Endothelial cell (in vitro differentiated cells): Measurements from ENCODE around the gene FNDC1. TPM values are rescaled to one million over a fixed set of nuclear protein-coding genes. Genes with fewer than 3 reads are reported as not detected.

Experiments used
- DNase-seq: peaks from one replicate; pipeline ENCODE4 v3.0.0; 2021; ENCODE audit warnings: low spot score
- H3K27ac Mint-ChIP-seq: one replicate; pipeline ENCODE4 v1.8.0; 2021; ENCODE audit warnings: mixed read lengths, inconsistent platforms; ENCODE audit not compliant: unreplicated experiment
- H3K27me3 Mint-ChIP-seq: one replicate; pipeline ENCODE4 v1.8.0; 2021; ENCODE audit warnings: mild to moderate bottlenecking, moderate library complexity, mixed read lengths, inconsistent platforms; ENCODE audit not compliant: unreplicated experiment
- H3K36me3 Mint-ChIP-seq: one replicate; pipeline ENCODE4 v1.8.0; 2021; ENCODE audit warnings: mild to moderate bottlenecking, low read depth, mixed read lengths, inconsistent platforms; ENCODE audit not compliant: unreplicated experiment
- H3K4me1 Mint-ChIP-seq: one replicate; pipeline ENCODE4 v1.8.0; 2021; ENCODE audit warnings: mild to moderate bottlenecking, mixed read lengths, inconsistent platforms; ENCODE audit not compliant: unreplicated experiment
- H3K4me3 Mint-ChIP-seq: one replicate; pipeline ENCODE4 v1.8.0; 2021; ENCODE audit warnings: mild to moderate bottlenecking, mixed read lengths, inconsistent platforms; ENCODE audit not compliant: unreplicated experiment
- H3K9me3 Mint-ChIP-seq: one replicate; pipeline ENCODE4 v1.8.0; 2021; ENCODE audit warnings: mixed read lengths, inconsistent platforms; ENCODE audit not compliant: unreplicated experiment
- total RNA-seq: library from RNA; stranded (reverse); fragmentation: NEBNext Ultra II Directional; extraction: Animal tissue kit (Norgen Biotek cat#: 25700); gene quantifications from one replicate; pipeline ENCODE4 v1.2.1, GENCODE V29; 2021; ENCODE audit not compliant: unreplicated experiment
- TF ChIP-seq, protein P1 (sequence below): fragments of 200-600 bp; sonication (generic); IDR thresholded peaks from one replicate; pipeline ENCODE4 v1.5.0; 2021; ENCODE audit warnings: antibody characterized with exemption; ENCODE audit not compliant: unreplicated experiment

FNDC1 gene
- total RNA-seq, 1 donor from 2014 or later = 1.2 TPM

DNA sequence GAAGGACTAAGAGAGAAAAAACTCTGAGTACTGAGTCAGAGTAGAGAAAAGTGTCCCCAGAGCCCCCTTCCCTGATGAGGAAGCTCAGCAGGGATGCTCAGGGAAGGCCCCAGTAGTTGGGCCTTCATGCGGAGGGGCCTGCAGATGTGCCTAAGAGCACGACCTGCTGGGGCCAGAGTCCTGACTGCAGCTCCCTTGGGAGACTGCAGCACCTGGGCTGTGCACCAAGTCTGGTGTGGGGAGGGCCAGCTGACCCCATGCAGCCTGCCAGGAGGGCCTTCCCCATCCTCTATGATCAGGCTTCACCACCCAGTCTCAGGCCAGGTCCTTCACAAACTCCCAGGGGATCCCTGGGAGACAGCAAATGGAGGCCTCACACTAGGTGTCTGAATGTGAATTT lies 130.4 kb downstream of the FNDC1 start:
- Mint-ChIP-seq H3K27ac (no peak overlapping the region), H3K36me3 (no peaks in the 10 kb centered on the region), H3K27me3 (peaks cover 4% of the 10 kb centered on the region), H3K4me3 (no peak overlapping the region), H3K4me1 (no peaks in the 10 kb centered on the region), H3K9me3 (no peaks in the 10 kb centered on the region)
- no peak for DNase-seq
- TF ChIP-seq, protein P1, sequence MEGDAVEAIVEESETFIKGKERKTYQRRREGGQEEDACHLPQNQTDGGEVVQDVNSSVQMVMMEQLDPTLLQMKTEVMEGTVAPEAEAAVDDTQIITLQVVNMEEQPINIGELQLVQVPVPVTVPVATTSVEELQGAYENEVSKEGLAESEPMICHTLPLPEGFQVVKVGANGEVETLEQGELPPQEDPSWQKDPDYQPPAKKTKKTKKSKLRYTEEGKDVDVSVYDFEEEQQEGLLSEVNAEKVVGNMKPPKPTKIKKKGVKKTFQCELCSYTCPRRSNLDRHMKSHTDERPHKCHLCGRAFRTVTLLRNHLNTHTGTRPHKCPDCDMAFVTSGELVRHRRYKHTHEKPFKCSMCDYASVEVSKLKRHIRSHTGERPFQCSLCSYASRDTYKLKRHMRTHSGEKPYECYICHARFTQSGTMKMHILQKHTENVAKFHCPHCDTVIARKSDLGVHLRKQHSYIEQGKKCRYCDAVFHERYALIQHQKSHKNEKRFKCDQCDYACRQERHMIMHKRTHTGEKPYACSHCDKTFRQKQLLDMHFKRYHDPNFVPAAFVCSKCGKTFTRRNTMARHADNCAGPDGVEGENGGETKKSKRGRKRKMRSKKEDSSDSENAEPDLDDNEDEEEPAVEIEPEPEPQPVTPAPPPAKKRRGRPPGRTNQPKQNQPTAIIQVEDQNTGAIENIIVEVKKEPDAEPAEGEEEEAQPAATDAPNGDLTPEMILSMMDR = no peak

DNA sequence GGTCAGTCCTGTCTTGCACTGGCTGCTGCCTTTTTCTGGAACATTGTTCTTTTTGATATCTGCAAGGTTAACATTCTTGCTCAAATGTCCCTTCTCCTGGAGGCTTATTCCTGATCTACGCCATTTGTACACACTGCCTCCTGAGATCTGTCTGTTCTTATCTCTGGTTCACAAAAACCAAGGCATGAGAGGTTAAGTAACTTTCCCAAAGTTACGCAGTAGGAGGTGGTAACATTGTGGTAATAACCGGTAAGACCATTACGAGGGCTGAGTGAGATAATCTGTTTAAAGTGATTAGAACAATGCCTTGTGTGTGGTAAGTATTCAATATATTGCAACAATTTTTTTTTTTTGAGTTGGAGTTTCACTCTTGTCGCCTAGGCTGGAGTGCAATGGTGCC lies 132.1 kb downstream of the FNDC1 start:
- Mint-ChIP-seq H3K27ac (no peak overlapping the region), H3K9me3 (no peaks in the 10 kb centered on the region), H3K36me3 (no peaks in the 10 kb centered on the region), H3K4me1 (no peaks in the 10 kb centered on the region), H3K4me3 (no peak overlapping the region), H3K27me3 (peaks cover 4% of the 10 kb centered on the region)
- TF ChIP-seq, protein P1 = no peak
- DNase-seq = no peak

DNA sequence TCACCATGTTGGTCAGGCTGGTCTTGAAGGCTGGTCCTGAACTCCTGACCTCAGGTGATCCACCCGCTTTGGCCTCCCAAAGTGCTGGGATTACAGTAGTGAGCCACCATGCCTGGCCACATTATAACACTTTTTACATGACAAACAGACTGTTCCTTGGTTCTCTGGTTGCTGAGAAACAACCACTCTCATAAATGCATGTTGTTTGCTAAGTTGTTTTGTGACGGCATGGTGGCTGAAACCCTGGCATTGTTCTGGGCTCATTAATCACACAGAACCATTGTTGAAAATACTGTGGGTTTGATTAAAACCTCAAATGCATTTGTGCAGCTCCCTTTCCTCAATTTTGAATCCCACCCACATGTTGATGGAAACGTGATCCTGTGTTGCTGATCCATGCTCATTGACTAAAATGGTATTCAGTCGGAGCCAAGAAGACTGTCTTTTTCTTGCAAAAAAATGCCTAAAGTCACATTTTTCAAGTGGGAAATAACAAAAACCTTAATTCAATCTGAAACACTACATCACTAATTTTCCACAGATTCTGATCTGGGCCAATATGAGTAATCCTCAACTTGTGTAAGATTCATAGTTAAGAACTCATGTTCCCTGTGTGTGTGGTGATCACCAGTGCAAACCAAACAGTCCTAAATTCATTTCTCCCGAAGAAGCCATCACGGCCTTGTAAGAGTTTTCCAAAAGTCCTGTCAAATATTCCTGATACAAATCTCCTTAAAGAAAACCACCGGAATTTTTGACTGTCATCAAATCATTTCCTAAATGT lies 132.8 kb downstream of the FNDC1 start:
- Mint-ChIP-seq H3K9me3 (no peaks in the 10 kb centered on the region), H3K27ac (no peak overlapping the region), H3K27me3 (peaks cover 4% of the 10 kb centered on the region), H3K36me3 (no peaks in the 10 kb centered on the region), H3K4me3 (no peak overlapping the region), H3K4me1 (no peaks in the 10 kb centered on the region)
- TF ChIP-seq, protein P1 = no peak
- no peak for DNase-seq

DNA sequence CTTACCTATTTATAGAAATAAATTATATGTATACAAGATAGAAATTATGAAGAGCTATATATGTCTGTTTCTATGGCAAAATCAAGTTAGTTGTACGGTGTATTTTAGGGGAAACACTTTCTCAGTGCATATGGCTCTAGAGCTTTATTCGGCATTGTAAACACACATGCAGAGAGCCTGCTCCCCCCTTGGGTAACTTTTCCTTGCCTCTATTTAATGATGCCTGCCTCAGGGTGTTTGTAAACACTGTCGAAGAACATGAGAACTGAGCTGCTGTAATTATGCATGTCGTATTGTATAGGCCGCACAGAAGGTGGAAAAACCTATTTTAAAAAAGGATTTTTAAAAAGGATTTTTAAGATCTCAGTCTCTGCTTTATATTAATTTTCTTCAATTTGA lies 133.4 kb downstream of the FNDC1 start:
- Mint-ChIP-seq H3K4me3 (no peak overlapping the region), H3K27me3 (peaks cover 4% of the 10 kb centered on the region), H3K27ac (no peak overlapping the region), H3K36me3 (no peaks in the 10 kb centered on the region), H3K4me1 (no peaks in the 10 kb centered on the region), H3K9me3 (no peaks in the 10 kb centered on the region)
- TF ChIP-seq, protein P1 = no peak
- DNase-seq = no peak

GRCh38 chr6:159303159-159303558 lies 134.0 kb downstream of the FNDC1 start:
- Mint-ChIP-seq H3K4me3 (no peak overlapping the region), H3K27ac (no peak overlapping the region), H3K9me3 (no peaks in the 10 kb centered on the region), H3K36me3 (no peaks in the 10 kb centered on the region), H3K27me3 (peaks cover 4% of the 10 kb centered on the region), H3K4me1 (no peaks in the 10 kb centered on the region)
- TF ChIP-seq, protein P1 = no peak
- DNase-seq = no peak
